LHCN-M2 (cell line): ENCODE data around the gene TANGO6. TPM values are rescaled to one million over a fixed set of nuclear protein-coding genes. Genes with fewer than 3 reads are reported as not detected.

Experiments
- DNase-seq: peaks from one replicate; pipeline ENCODE4 v3.0.0-alpha.2; 2012; ENCODE audit warnings: low read depth
- total RNA-seq: library from RNA; depleted of rRNA; stranded (reverse); fragments of >200 nt; gene quantifications from 2 replicates; pipeline ENCODE4 v1.2.3, GENCODE V29; 2014

Gene TANGO6
- total RNA-seq, 1 experiment from 2014 or later: 14.9 TPM

DNA sequence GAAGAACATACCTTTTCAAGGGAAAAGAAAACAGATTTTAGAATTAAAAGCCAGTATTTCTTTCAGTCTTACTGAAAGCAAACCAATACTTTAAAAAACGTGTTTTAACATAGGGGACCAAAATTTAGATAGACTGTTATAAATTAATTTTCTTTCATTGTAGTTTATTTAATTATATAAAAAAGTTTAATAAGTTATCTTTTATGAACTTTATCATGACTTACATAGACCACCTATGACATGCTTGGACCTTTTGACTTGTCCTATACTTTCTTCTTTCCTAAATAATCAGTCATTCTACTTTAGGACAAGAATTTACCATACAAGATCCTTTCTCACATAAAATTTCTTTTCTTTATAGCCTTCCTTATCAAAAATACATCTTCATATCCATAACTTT, 160.2 kb downstream of the TANGO6 start:
- peak; percentile 48 for DNase-seq

DNA sequence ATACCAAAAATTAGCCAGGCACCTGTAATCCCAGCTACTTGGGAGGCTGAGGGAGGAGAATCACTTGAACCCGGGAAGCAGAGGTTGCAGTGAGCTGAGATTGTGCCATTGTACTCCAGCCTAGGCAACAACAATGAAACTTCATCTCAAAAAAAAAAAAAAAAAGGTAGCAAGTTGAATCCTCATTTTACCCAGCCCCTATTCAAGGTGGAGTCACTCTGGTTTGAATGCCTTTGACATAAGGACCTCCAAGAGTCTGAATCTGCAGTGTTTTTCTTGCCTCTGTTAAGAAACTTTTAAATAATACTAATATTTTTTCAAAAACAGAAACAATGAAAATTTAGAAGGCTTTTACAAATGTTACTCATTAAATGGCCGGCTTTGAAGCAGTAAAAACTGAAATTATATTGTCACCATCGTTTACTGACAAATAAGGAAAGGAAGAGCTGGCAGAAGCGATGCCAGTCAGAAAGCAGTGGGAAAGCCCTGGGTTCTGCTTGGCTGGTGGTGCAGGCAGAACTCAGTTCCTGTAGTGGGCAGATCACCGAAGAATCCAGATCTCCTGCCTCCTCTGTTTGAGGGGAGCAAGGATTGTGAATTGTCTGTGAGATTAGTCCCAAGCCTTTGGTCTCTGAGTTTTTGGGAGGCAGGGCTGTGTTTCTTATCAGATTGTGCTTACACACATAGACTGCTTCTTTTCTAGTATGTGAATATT, 162.5 kb downstream of the TANGO6 start:
- DNase-seq: no peak

- DNase-seq: no peak
Measured at GRCh38 chr16:69012906-69013305, 169.6 kb downstream of the TANGO6 start.

DNA sequence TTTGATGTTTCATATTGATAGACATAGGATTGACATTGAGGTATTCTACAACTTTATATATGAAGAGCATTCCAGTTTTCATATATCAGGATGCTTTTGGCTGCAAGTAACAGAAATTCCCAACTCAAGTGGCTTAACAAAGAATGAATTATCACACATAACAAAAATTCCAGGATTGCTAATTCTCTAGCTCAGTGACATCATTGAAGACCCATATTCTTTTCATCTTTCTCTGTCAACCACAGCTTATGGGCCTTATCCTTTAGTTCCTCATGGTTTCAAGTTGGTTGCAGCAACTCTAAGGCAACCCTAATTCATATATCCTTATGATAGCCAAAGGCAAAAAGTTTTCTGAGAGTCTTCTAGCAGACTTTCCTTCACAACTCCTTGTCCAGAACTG, 170.7 kb downstream of the TANGO6 start:
- no peak for DNase-seq

GRCh38 chr16:69014811-69015210, 171.5 kb downstream of the TANGO6 start:
- DNase-seq: no peak

- DNase-seq: peak; percentile 86
Measured at GRCh38 chr16:69017036-69017783, 173.9 kb downstream of the TANGO6 start.

DNA sequence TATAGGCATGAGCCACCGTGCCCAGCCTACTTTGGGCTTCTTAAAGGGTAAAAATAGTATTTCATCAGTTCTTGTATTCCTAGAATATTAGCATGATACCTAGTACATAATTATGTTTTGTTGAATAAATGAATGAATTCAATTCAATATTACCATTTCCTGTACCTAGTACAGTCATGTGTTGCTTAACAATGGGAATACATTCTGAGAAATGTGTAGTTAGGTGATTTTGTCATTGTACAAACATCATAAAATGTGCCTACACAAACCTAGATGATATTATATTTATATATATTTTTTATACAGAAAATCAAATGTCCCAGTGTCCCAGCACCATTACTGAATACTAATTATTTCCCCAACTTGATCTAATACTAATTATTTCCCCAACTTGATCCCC, 176.5 kb downstream of the TANGO6 start:
- no peak for DNase-seq

GRCh38 chr16:69029121-69029520, 185.8 kb downstream of the TANGO6 start:
- DNase-seq: no peak

DNA sequence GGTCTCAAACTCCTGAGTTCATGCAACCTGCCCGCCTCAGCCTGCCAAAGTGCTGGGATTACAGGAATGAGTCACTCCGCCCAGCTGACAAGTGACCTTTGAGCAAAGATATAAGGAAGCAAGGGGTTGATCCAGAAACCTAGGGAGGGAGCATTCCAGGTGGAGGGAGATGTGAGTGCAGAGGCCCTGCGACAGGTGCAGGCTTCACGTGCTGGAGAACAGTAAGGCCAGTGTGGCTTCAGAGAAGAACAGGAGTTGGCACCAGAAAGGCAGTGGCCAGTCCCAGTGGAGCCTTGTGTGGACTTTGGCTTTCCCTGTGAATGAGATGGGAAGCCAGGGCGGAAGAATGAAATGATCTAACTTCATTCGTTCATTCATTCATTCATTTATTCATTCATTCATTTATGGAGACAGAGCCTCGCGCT, 188.6 kb downstream of the TANGO6 start:
- DNase-seq: peak; percentile 22

DNA sequence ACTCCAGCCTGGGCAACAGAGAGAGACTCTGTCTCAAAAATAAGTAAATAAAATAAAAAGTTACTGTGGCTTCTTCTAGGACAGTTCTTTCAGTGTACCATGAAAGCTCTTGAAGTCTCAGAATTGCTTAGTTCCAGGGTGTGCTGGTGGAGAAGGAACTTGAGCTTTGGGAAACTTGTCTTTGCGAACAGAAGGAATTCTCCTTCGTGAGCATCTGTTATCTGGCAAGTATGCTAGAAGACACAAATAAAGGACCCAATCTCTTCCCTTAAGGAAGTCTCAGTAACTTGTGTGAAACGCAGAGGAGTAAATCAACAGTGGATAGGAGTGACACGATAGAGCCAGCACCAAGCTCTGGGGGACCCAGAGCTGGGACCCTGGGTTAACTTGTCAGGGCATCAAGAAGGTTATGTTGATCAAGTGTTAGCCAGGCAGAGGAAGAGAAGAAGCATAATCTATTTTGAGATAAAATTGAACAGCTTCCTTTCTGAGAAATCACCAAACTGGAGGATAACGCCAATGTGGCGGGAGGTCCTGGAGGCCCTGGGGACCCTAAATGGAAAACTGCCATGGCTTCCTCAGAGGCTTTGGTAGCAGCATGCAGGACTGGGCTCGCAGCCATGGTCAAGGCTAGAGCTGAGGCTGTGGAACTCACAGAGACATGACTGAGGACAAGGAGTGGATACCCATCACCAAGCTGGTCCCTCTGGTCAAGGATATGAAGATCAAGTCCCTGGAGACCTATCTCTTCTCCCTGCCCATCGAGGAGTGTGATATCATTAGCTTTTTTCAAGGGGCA, 190.0 kb downstream of the TANGO6 start:
- no peak for DNase-seq

- DNase-seq: no peak
Measured at GRCh38 chr16:69035375-69035774, 192.0 kb downstream of the TANGO6 start.

DNA sequence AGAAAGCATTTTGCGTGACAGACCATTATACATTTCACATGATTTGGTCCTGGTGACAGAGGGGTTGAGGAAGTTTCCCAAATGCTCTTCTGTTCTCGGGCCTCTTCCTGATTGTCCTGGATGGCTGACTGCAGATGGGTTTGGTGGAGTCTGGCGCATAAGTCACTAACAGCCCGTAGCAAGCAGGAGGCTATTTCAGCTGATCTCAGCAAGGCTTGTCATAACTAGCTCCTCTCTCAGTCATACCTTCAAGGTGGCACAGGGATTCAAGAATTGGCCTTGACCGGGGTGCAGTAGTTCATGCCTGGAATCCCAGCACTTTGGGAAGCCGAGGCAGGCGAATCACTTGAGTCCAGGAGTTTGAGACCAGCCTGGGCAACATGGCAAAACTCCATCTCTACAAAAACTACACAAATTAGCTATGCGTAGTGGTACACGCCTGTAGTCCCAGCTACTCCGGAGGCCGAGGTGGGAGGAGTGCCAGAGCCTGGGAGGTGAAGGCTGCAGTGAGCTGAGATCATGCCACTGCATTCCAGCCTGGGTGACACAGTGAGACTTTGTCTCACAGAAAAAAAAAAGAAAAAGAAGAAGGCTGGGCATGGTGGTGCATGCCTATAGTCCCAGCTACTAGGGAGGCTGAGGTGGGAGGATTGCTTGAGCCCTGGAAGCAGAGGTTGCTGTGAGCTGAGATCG, 193.2 kb downstream of the TANGO6 start:
- DNase-seq: no peak

DNA sequence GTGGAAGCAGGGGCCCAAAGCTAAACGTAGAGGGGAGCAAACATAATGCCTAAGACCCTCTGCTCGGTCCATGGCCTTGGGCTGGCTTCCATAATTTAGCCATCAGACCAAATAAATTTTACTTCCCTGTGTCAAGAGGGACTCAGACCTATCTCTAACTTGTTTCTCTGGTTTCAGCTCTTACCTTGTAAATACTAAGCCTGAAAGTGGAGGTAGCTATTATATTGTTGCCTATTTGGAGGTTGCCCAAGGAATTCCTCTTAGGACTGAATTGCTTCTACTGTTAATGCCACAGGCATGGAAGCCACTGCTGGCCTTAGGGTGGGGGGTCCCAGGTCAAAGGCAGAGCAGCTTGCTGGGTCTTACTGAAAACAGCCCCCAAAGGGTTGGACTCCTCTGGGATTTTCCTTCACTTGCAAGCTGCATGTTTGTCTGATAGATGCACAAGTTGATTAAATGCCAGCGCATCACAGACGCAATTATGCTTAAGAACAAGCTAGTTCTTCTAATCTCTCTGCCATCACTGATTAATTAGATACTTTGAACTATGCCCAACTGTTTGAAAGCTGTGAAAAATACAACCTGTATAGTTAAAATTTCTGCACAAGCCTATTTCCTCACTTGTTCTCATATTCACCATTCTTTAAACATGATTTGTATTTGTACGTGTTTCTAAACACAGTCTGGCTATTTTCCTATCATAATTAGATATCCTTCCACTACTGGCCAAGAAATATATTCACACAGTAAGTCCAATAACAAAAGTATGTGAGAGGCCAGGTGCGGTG, 194.2 kb downstream of the TANGO6 start:
- DNase-seq: no peak

DNA sequence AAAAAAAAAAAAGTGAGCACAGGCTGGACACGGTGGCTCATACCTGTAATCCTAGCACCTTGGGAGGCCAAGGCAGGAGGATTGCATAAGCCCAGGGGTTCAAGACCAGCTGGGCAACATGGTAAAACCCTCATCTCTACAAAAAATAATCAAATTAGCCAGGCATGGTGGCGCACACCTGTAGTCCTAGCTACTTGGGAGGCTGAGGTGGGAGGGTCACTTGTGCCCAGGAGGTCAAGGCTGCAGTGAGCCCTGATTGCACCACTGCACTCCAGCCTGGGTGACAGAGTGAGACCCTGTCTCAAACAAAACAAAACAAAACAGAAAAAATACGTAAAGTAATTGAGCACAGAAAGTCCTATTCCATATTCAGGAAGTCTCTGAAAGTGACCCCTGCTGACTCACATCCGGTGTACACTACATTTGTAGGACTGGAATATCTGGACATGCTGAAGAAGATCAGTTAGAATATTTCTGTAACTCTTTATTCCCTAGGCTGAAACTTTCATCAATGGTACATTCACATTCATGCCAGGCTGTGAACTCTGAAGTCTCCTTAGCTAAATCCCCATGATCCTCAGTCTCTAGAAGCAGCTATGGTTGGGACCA, 196.1 kb downstream of the TANGO6 start:
- peak; percentile 31 for DNase-seq

GRCh38 chr16:69040144-69040909, 197.0 kb downstream of the TANGO6 start:
- DNase-seq: no peak

- DNase-seq: no peak
Measured at GRCh38 chr16:69048328-69049120, 205.2 kb downstream of the TANGO6 start.

GRCh38 chr16:69049146-69049545, 205.8 kb downstream of the TANGO6 start:
- DNase-seq: peak; percentile 64

- DNase-seq: no peak
Measured at GRCh38 chr16:69049603-69050375, 206.5 kb downstream of the TANGO6 start.
